Activated T-helper 1 cell treated with anti-CD3 and anti-CD28 coated beads, Interleukin-12 subunit alpha, Interleukin-12 subunit beta, Interleukin-2, Interleukin-4 antibody, amounts not matched to agents 30 ng/mL and 10 ng/mL and 1 ng/mL, durations not matched to agents 14 hours and 24 hours and 36 hours (primary cell): ENCODE measurements around the gene RHBDD2. TPM values are rescaled to one million over a fixed set of nuclear protein-coding genes. Genes with fewer than 3 reads are reported as not detected.
A peak's percentile ranks its signal among the peaks of the same experiment; 100 is the strongest.
"Not testable (repeated sequence)": the region's sequence is repeated elsewhere in the genome, so short reads cannot be mapped to it uniquely, and the experiment has no call there.

ENCODE experiments used
- DNase-seq: peaks from one replicate; pipeline ENCODE4 v3.0.0; 2021; ENCODE audit warnings: low spot score
- H3K27ac Mint-ChIP-seq: one replicate; pipeline ENCODE4 v1.8.0; 2021; ENCODE audit warnings: mild to moderate bottlenecking, mixed read lengths
- H3K27me3 Mint-ChIP-seq: one replicate; pipeline ENCODE4 v1.8.0; 2022; ENCODE audit warnings: mild to moderate bottlenecking, moderate library complexity, mixed read lengths; ENCODE audit not compliant: insufficient read depth
- H3K36me3 Mint-ChIP-seq: one replicate; pipeline ENCODE4 v1.8.0; 2021; ENCODE audit warnings: low read depth, mixed read lengths
- H3K4me1 Mint-ChIP-seq: one replicate; pipeline ENCODE4 v1.8.0; 2021; ENCODE audit warnings: low read depth, mixed read lengths
- H3K4me3 Mint-ChIP-seq: one replicate; pipeline ENCODE4 v1.8.0; 2021; ENCODE audit warnings: mild to moderate bottlenecking, moderate library complexity, mixed read lengths
- H3K9me3 Mint-ChIP-seq: one replicate; pipeline ENCODE4 v1.8.0; 2021; ENCODE audit warnings: mixed read lengths
- intact Hi-C: fragments of 100-400 bp; cut with micrococcal nuclease; formaldehyde crosslinking; loops from one replicate; pipeline ENCODE4 v1.15.1; 2024
- total RNA-seq: library from RNA; stranded (reverse); gene quantifications from 2 replicates; pipeline ENCODE4 v1.2.3, GENCODE V29; 2022

Gene RHBDD2
- total RNA-seq, 1 donor from 2014 or later = 59.9 TPM

- H3K9me3 Mint-ChIP-seq = no peaks in the 10 kb centered on the region
- intact Hi-C loops = no loop called here
- no peak overlapping the region for H3K27ac Mint-ChIP-seq
- no peak for DNase-seq
- peaks cover 5% of the 10 kb centered on the region for H3K4me1 Mint-ChIP-seq
- H3K27me3 Mint-ChIP-seq = peaks cover 10% of the 10 kb centered on the region
- no peak overlapping the region for H3K4me3 Mint-ChIP-seq
- no peaks in the 10 kb centered on the region for H3K36me3 Mint-ChIP-seq
Observed at GRCh38 chr7:75905785-75906604, 27.2 kb downstream of the RHBDD2 start.

- Mint-ChIP-seq H3K9me3 (no peaks in the 10 kb centered on the region), H3K27me3 (peaks cover 12% of the 10 kb centered on the region), H3K4me1 (peaks cover 5% of the 10 kb centered on the region), H3K36me3 (no peaks in the 10 kb centered on the region), H3K4me3 (no peak overlapping the region), H3K27ac (no peak overlapping the region)
- intact Hi-C loops = no loop called here
- no peak for DNase-seq
Observed at GRCh38 chr7:75906991-75907667, 28.3 kb downstream of the RHBDD2 start.

GRCh38 chr7:75907668-75908039, 28.8 kb downstream of the RHBDD2 start:
- H3K4me1 Mint-ChIP-seq, H3K4me3 Mint-ChIP-seq, H3K36me3 Mint-ChIP-seq, H3K27ac Mint-ChIP-seq, H3K9me3 Mint-ChIP-seq, intact Hi-C loops, DNase-seq: not testable (repeated sequence)
- peaks cover 12% of the 10 kb centered on the region for H3K27me3 Mint-ChIP-seq

GRCh38 chr7:75909521-75910132, 30.8 kb downstream of the RHBDD2 start:
- no peak overlapping the region for H3K27ac Mint-ChIP-seq
- no peaks in the 10 kb centered on the region for H3K9me3 Mint-ChIP-seq
- H3K36me3 Mint-ChIP-seq = no peaks in the 10 kb centered on the region
- peaks cover 12% of the 10 kb centered on the region for H3K27me3 Mint-ChIP-seq
- H3K4me3 Mint-ChIP-seq = no peak overlapping the region
- DNase-seq = no peak
- peaks cover 13% of the 10 kb centered on the region for H3K4me1 Mint-ChIP-seq
- intact Hi-C loops = no loop called here

- intact Hi-C loops, H3K4me3 Mint-ChIP-seq, H3K27ac Mint-ChIP-seq, H3K36me3 Mint-ChIP-seq, H3K9me3 Mint-ChIP-seq, DNase-seq: not testable (repeated sequence)
- Mint-ChIP-seq H3K27me3 (peaks cover 12% of the 10 kb centered on the region), H3K4me1 (peaks cover 16% of the 10 kb centered on the region)
Observed at GRCh38 chr7:75911186-75911585, 32.4 kb downstream of the RHBDD2 start.

GRCh38 chr7:75913437-75913836, 34.6 kb downstream of the RHBDD2 start:
- DNase-seq = no peak
- peaks cover 22% of the 10 kb centered on the region for H3K4me1 Mint-ChIP-seq
- H3K4me3 Mint-ChIP-seq = no peak overlapping the region
- no peaks in the 10 kb centered on the region for H3K9me3 Mint-ChIP-seq
- H3K27me3 Mint-ChIP-seq = peaks cover 12% of the 10 kb centered on the region
- intact Hi-C loops = no loop called here
- H3K27ac Mint-ChIP-seq = no peak overlapping the region
- peaks cover under 1% of the 10 kb centered on the region for H3K36me3 Mint-ChIP-seq

GRCh38 chr7:75914169-75914654, 35.4 kb downstream of the RHBDD2 start:
- DNase-seq = no peak
- peaks cover 29% of the 10 kb centered on the region for H3K4me1 Mint-ChIP-seq
- peaks cover 4% of the 10 kb centered on the region for H3K36me3 Mint-ChIP-seq
- no peaks in the 10 kb centered on the region for H3K9me3 Mint-ChIP-seq
- H3K27me3 Mint-ChIP-seq = peaks cover 7% of the 10 kb centered on the region
- H3K4me3 Mint-ChIP-seq = peak overlapping the region; percentile 91
- intact Hi-C loops = loop anchor here (1.0 to 2.0 kb wide), 3 partner anchors 71 to 134 kb away; partner anchors contain the start of gene MDH2
- H3K27ac Mint-ChIP-seq = peak overlapping the region; percentile 86

GRCh38 chr7:75914655-75915415, 36.0 kb downstream of the RHBDD2 start, which contains the start of gene POR:
Gene POR, plus strand, starts transcription at chr7:75915155. Its CDS starts 38,847 bp downstream, at chr7:75954002.
- Mint-ChIP-seq H3K27me3 (peaks cover 3% of the 10 kb centered on the region), H3K4me1 (peaks cover 35% of the 10 kb centered on the region), H3K27ac (peak within 1 kb of the TSS; percentile 86), H3K9me3 (no peaks in the 10 kb centered on the region), H3K36me3 (peaks cover 5% of the 10 kb centered on the region), H3K4me3 (peak within 1 kb of the TSS; percentile 91)
- DNase-seq = peak; percentile 97
- intact Hi-C loops = loop anchor here (1.0 to 2.0 kb wide), 7 partner anchors 37 to 176 kb away; partner anchors contain the start of genes MDH2 and TMEM120A

GRCh38 chr7:75915416-75916156, 36.8 kb downstream of the RHBDD2 start:
- Mint-ChIP-seq H3K9me3 (no peaks in the 10 kb centered on the region), H3K27ac (peak overlapping the region; percentile 67), H3K27me3 (peaks cover 3% of the 10 kb centered on the region), H3K36me3 (peaks cover 5% of the 10 kb centered on the region), H3K4me1 (peaks cover 39% of the 10 kb centered on the region), H3K4me3 (peak overlapping the region; percentile 91)
- intact Hi-C loops = loop anchor here (1.0 to 2.0 kb wide), 5 partner anchors 37 to 176 kb away; partner anchors contain the start of gene TMEM120A
- DNase-seq = peak; percentile 8

GRCh38 chr7:75916259-75916658, 37.4 kb downstream of the RHBDD2 start:
- H3K9me3 Mint-ChIP-seq = no peaks in the 10 kb centered on the region
- peaks cover under 1% of the 10 kb centered on the region for H3K27me3 Mint-ChIP-seq
- peaks cover 5% of the 10 kb centered on the region for H3K36me3 Mint-ChIP-seq
- H3K4me3 Mint-ChIP-seq = peak overlapping the region; percentile 91
- peaks cover 44% of the 10 kb centered on the region for H3K4me1 Mint-ChIP-seq
- H3K27ac Mint-ChIP-seq = no peak overlapping the region
- intact Hi-C loops = no loop called here
- DNase-seq = no peak

GRCh38 chr7:75916685-75917634, 38.1 kb downstream of the RHBDD2 start:
- peaks cover 44% of the 10 kb centered on the region for H3K4me1 Mint-ChIP-seq
- H3K4me3 Mint-ChIP-seq = peak overlapping the region; percentile 91
- no peaks in the 10 kb centered on the region for H3K9me3 Mint-ChIP-seq
- intact Hi-C loops = no loop called here
- no peak overlapping the region for H3K27ac Mint-ChIP-seq
- H3K27me3 Mint-ChIP-seq = no peaks in the 10 kb centered on the region
- peaks cover 8% of the 10 kb centered on the region for H3K36me3 Mint-ChIP-seq
- DNase-seq = no peak
